HG02678 (cell line): ENCODE results near the gene SRPK2.

Source experiments
- ATAC-seq: cut with Tn5 transposase; IDR thresholded peaks from one replicate; pipeline ENCODE4 v1.9.1; 2021; ENCODE audit warnings: mild to moderate bottlenecking, moderate library complexity; ENCODE audit not compliant: unreplicated experiment

SRPK2 gene

GRCh38 chr7:105107458-105107857, 281.3 kb downstream of the SRPK2 start:
- no peak for ATAC-seq

GRCh38 chr7:105106473-105106872, 282.2 kb downstream of the SRPK2 start:
- no peak for ATAC-seq

GRCh38 chr7:105105579-105105978, 283.1 kb downstream of the SRPK2 start:
- no peak for ATAC-seq

- no peak for ATAC-seq
Measured at GRCh38 chr7:105102557-105103352, 286.0 kb downstream of the SRPK2 start.

GRCh38 chr7:105101864-105102263, 286.9 kb downstream of the SRPK2 start:
- no peak for ATAC-seq

GRCh38 chr7:105098863-105099515, 289.7 kb downstream of the SRPK2 start:
- ATAC-seq = peak; percentile 77

- no peak for ATAC-seq
Measured at GRCh38 chr7:105097619-105098018, 291.1 kb downstream of the SRPK2 start.

- no peak for ATAC-seq
Measured at GRCh38 chr7:105096306-105096705, 292.4 kb downstream of the SRPK2 start.

GRCh38 chr7:105094966-105095365, 293.8 kb downstream of the SRPK2 start:
- no peak for ATAC-seq

- no peak for ATAC-seq
Measured at GRCh38 chr7:105088456-105088855, 300.3 kb downstream of the SRPK2 start.

GRCh38 chr7:105087981-105088380, 300.7 kb downstream of the SRPK2 start:
- ATAC-seq = no peak

GRCh38 chr7:105086850-105087249, 301.9 kb downstream of the SRPK2 start:
- no peak for ATAC-seq

GRCh38 chr7:105084581-105084980, 304.1 kb downstream of the SRPK2 start:
- ATAC-seq = no peak

GRCh38 chr7:105079348-105079747, 309.4 kb downstream of the SRPK2 start:
- no peak for ATAC-seq

- ATAC-seq = no peak
Measured at GRCh38 chr7:105073143-105073542, 315.6 kb downstream of the SRPK2 start.

GRCh38 chr7:105068886-105069285, 319.8 kb downstream of the SRPK2 start:
- no peak for ATAC-seq

- ATAC-seq = no peak
Measured at GRCh38 chr7:105067691-105068090, 321.0 kb downstream of the SRPK2 start.
